Esophagus squamous epithelium (tissue), 5 donors: ENCODE data around the gene SPATC1L. TPM values are rescaled to one million over a fixed set of nuclear protein-coding genes. Genes with fewer than 3 reads are reported as not detected.

Experiments
- DNase-seq: peaks from one replicate; lab custom pipeline; 2025; lab: John Stamatoyannopoulos, UW
- H3K27ac ChIP-seq, 4 donors: fragments of 200-600 bp; sonication (generic); one replicate each; pipeline ENCODE4 v1.5.1; 2016 to 2019; ENCODE audit warnings: mild to moderate bottlenecking in 1 of 4
- H3K27me3 ChIP-seq, 4 donors: fragments of 200-600 bp; sonication (generic); 1 replicate in 3 of 4; 2 replicates in 1 of 4; pipeline versions ENCODE4 v1.5.1 to v1.6.0; 2017 to 2021; ENCODE audit warnings: antibody characterized with exemption in 1 of 4
- H3K36me3 ChIP-seq, 3 donors: fragments of 200-600 bp; sonication (generic); one replicate each; pipeline ENCODE4 v1.5.1; 2016 to 2019
- H3K4me1 ChIP-seq, 3 donors: fragments of 200-600 bp; sonication (generic); one replicate each; pipeline ENCODE4 v1.5.1; 2017 to 2019
- H3K4me3 ChIP-seq, 4 donors: fragments of 200-600 bp; sonication (generic); 1 replicate in 3 of 4; 2 replicates in 1 of 4; pipeline ENCODE4 v1.5.1; 2016 to 2019; ENCODE audit warnings: mild to moderate bottlenecking in 2 of 4, moderate library complexity in 1 of 4
- H3K9me3 ChIP-seq, 3 donors: fragments of 200-600 bp; sonication (generic); one replicate each; pipeline ENCODE4 v1.5.1; 2016 to 2019
- CTCF ChIP-seq, 6 experiments: fragments of 450-650 bp in 4 of 6; fragments of 200-600 bp in 2 of 6; sonication (generic) in 2 of 6; IDR thresholded peaks; one replicate each; pipeline ENCODE4 v1.5.1; 2016 to 2019; ENCODE audit warnings: antibody characterized with exemption in 6 of 6, mild to moderate bottlenecking in 4 of 6, moderate library complexity in 4 of 6
- POLR2A ChIP-seq, 4 donors: fragments of 450-650 bp; IDR thresholded peaks; one replicate each; pipeline ENCODE4 v1.6.1; 2017; ENCODE audit warnings: antibody characterized with exemption in 4 of 4, mild to moderate bottlenecking in 4 of 4, moderate library complexity in 3 of 4
- WGBS, 2 donors: methylation state at CpG; one replicate each; pipeline ENCODE4 v1.1.5; 2018; 5-methylcytosine and 5-hydroxymethylcytosine counted together
- intact Hi-C: fragments of 100-400 bp; cut with DNase I; formaldehyde crosslinking; loops from one replicate; pipeline ENCODE4 v1.15.0; 2022
- total RNA-seq, 4 donors: library from RNA; depleted of rRNA; stranded (reverse); fragments of >200 nt; gene quantifications; one replicate each; pipeline ENCODE4 v1.1.0, GENCODE V29; 2016
- donor health status: DM: yes; HTN: yes; CAD: no.

Gene SPATC1L
- total RNA-seq, 4 donors from 2014 or later: 4.0 to 7.2 (median 6.3) TPM

DNA sequence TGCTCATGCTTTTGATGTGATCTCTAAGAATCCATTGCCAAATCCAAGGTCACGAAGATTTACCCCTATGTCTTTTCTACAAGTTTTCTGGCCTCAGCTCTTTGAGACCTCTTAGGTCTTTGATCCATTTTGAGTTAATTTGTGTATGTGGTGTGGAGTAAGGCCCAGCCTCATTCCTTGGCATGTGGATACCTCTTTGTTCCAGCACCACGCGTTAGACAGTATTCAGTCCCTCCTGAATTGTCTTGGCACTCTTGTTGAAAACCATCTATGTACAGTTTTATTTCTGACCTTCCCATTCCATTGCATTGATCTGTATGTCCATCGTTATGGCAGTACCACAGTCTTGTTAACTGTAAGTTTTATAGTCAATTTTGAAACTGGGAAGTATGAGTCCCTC is 20.9 kb downstream of the SPATC1L start:
- WGBS, 2 donors: 68 to 89% methylated on average over 4 of the region's 4 CpGs
- H3K36me3 ChIP-seq: no peaks in the 10 kb centered on the region
- H3K4me3 ChIP-seq: no peak overlapping the region
- peaks cover 0 to 14% (median 0%) of the 10 kb centered on the region in 3 donors for H3K4me1 ChIP-seq
- no peak for DNase-seq
- H3K9me3 ChIP-seq: no peaks in the 10 kb centered on the region
- H3K27me3 ChIP-seq: peaks cover 0 to 45% (median 0%) of the 10 kb centered on the region in 4 donors
- TF ChIP-seq CTCF (IDR thresholded peaks at IDR 0.05) (no peak), POLR2A (IDR thresholded peaks at IDR 0.05) (no peak)
- H3K27ac ChIP-seq: no peak overlapping the region
- intact Hi-C loops: no loop called here

DNA sequence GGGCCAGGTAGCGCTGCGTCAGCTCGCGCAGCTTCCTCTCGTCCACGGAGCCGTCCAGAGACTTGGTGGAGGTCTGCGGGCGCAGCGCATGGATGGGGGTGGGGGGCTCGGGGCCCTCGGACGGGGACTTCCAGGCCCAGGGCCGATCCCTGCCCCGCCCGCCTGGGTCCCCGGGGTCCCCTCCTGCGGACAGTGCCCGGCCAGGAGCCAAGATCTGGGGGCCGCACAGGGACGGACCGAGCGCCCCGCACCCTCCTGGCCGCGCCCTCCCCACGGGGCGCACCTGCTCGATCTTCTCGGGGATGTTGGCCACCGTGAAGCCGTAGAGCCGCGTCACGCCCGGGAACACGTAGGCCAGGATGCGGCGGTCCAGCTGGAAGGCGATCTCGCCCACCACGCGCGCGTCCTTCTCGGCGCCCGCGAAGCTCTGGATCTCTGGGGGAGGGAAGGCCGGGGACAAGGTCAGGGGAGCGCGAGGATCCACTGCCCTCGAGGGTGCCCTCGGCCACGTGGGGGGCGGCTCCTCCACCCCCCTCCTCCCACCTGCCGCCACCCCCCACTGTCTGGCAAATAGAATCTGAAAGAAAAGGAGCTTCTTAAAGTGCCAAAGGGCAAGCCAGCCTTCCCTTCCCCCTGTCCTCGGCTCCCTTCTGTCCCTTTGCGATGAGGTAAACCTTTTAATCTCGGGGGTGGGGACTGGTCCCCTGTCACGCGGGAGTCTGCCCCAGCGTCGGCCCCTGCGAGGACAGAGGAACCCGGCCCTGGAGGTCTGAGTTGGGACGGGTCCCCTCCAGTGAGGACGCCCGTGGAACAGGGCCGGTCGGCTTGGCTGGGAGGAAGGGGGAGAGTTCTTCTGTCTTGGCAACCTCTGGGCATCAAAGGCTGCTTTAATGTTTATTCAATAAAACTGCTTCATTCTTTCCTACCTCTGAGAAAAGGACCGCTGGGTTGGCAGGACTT is 22.3 kb downstream of the SPATC1L start:
- Histone ChIP-seq H3K4me1 (peaks cover 0 to 14% (median 0%) of the 10 kb centered on the region in 3 donors), H3K27me3 (peaks cover 0 to 45% (median 0%) of the 10 kb centered on the region in 4 donors), H3K36me3 (no peaks in the 10 kb centered on the region), H3K9me3 (no peaks in the 10 kb centered on the region), H3K27ac (no peak overlapping the region), H3K4me3 (peak overlapping the region in 2 of 4 donors; percentile 21 to 25)
- DNase-seq: no peak
- TF ChIP-seq POLR2A (IDR thresholded peaks at IDR 0.05): no peak
- TF ChIP-seq CTCF (IDR thresholded peaks at IDR 0.05): no peak
- WGBS, 2 donors: 80 to 92% methylated on average over 1 to 35 of the region's 72 CpGs
- intact Hi-C loops: no loop called here

GRCh38 chr21:46160907-46161632 is 23.2 kb downstream of the SPATC1L start:
- peaks cover 0 to 14% (median 0%) of the 10 kb centered on the region in 3 donors for H3K4me1 ChIP-seq
- H3K9me3 ChIP-seq: no peaks in the 10 kb centered on the region
- peaks cover 0 to 44% (median 0%) of the 10 kb centered on the region in 4 donors for H3K27me3 ChIP-seq
- intact Hi-C loops: no loop called here
- WGBS, 2 donors: 80 to 100% methylated on average over 2 to 4 of the region's 72 CpGs
- no peaks in the 10 kb centered on the region for H3K36me3 ChIP-seq
- peak overlapping the region in 2 of 4 donors; percentile 21 to 25 for H3K4me3 ChIP-seq
- no peak for DNase-seq
- H3K27ac ChIP-seq: no peak overlapping the region
- no peak for TF ChIP-seq CTCF (IDR thresholded peaks at IDR 0.05)
- no peak for TF ChIP-seq POLR2A (IDR thresholded peaks at IDR 0.05)

DNA sequence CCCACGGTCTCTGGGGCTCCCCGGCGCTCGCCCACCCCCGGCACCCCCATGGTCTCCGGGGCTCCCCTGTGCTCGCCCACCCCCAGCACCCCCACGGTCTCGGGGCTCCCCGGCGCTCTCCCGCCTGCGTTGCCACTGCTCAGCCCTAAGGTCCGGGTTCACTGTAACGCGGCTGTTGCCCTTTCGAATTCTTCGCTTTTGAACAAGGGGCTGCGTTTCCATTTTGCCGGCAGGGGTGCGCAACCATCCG is 23.7 kb downstream of the SPATC1L start:
- H3K27ac ChIP-seq: no peak overlapping the region
- H3K9me3 ChIP-seq: no peaks in the 10 kb centered on the region
- intact Hi-C loops: no loop called here
- no peak overlapping the region for H3K4me3 ChIP-seq
- no peaks in the 10 kb centered on the region for H3K36me3 ChIP-seq
- peaks cover 0 to 39% (median 0%) of the 10 kb centered on the region in 4 donors for H3K27me3 ChIP-seq
- H3K4me1 ChIP-seq: peaks cover 0 to 14% (median 0%) of the 10 kb centered on the region in 3 donors
- WGBS, 2 donors: 100% methylated on average over 2 of the region's 22 CpGs; no CpG with 5 or more reads in 1 of the 2 donors
- TF ChIP-seq CTCF (IDR thresholded peaks at IDR 0.05) (no peak), POLR2A (IDR thresholded peaks at IDR 0.05) (no peak)
- no peak for DNase-seq
